ENCODE results near the gene UBE2K. TPM values are rescaled to one million over a fixed set of nuclear protein-coding genes. Genes with fewer than 3 reads are reported as not detected.

Gene UBE2K
- total and polyA plus RNA-seq, 9 donors = 14.5 to 63.8 (median 52.2) TPM

GRCh38 chr4:39710098-39710896, 12.4 kb downstream of the UBE2K start:
- Histone ChIP-seq H3K4me3 (no peak overlapping the region), H3K27me3 (no peaks in the 10 kb centered on the region), H3K4me1 (ENCODE audit: insufficient read depth) (peaks cover 3% of the 10 kb centered on the region), H3K27ac (no peak overlapping the region), H3K36me3 (no peaks in the 10 kb centered on the region), H3K9me3 (no peaks in the 10 kb centered on the region)
- WGBS, 3 donors = 69 to 80% (median 75%) methylated on average over 3 of the region's 3 CpGs
- TF ChIP-seq EP300 (IDR thresholded peaks at IDR 0.05) = no peak
- no peak for TF ChIP-seq POLR2A (IDR thresholded peaks at IDR 0.05)
- TF ChIP-seq CTCF (IDR thresholded peaks at IDR 0.05) = no peak
- intact Hi-C loops (cut with DNase I) = no loop called here
- no peak for DNase-seq

- intact Hi-C loops (cut with DNase I) = no loop called here
- WGBS, 3 donors = 91 to 94% (median 92%) methylated on average over 17 of the region's 17 CpGs
- no peak for DNase-seq
- no peaks in the 10 kb centered on the region for H3K27me3 ChIP-seq
- H3K27ac ChIP-seq = no peak overlapping the region
- H3K9me3 ChIP-seq = no peaks in the 10 kb centered on the region
- H3K4me1 ChIP-seq (ENCODE audit: insufficient read depth) = peaks cover 1% of the 10 kb centered on the region
- no peak overlapping the region for H3K4me3 ChIP-seq
- TF ChIP-seq EP300 (IDR thresholded peaks at IDR 0.05) = no peak
- TF ChIP-seq CTCF (IDR thresholded peaks at IDR 0.05) = no peak
- TF ChIP-seq POLR2A (IDR thresholded peaks at IDR 0.05) = no peak
- H3K36me3 ChIP-seq = no peaks in the 10 kb centered on the region
Measured at GRCh38 chr4:39712819-39713607, 15.1 kb downstream of the UBE2K start.

- no peak overlapping the region for H3K4me3 ChIP-seq
- intact Hi-C loops (cut with DNase I) = no loop called here
- no peak for TF ChIP-seq EP300 (IDR thresholded peaks at IDR 0.05)
- no peak for TF ChIP-seq POLR2A (IDR thresholded peaks at IDR 0.05)
- TF ChIP-seq CTCF (IDR thresholded peaks at IDR 0.05) = no peak
- no peaks in the 10 kb centered on the region for H3K9me3 ChIP-seq
- DNase-seq = no peak
- H3K4me1 ChIP-seq (ENCODE audit: insufficient read depth) = peaks cover 1% of the 10 kb centered on the region
- WGBS, 3 donors = 6 to 11% (median 9%) methylated on average over 1 of the region's 1 CpG
- H3K27me3 ChIP-seq = no peaks in the 10 kb centered on the region
- no peaks in the 10 kb centered on the region for H3K36me3 ChIP-seq
- no peak overlapping the region for H3K27ac ChIP-seq
Measured at GRCh38 chr4:39713691-39714090, 15.8 kb downstream of the UBE2K start.

GRCh38 chr4:39714166-39714565, 16.2 kb downstream of the UBE2K start:
- TF ChIP-seq EP300 (IDR thresholded peaks at IDR 0.05) (no peak), CTCF (IDR thresholded peaks at IDR 0.05) (no peak), POLR2A (IDR thresholded peaks at IDR 0.05) (no peak)
- peaks cover under 1% of the 10 kb centered on the region for H3K4me1 ChIP-seq (ENCODE audit: insufficient read depth)
- H3K27ac ChIP-seq = no peak overlapping the region

More at GRCh38 chr4:39714166-39714565, 16.2 kb downstream of the UBE2K start:
- no peak overlapping the region for H3K4me3 ChIP-seq
- no peak for DNase-seq
- H3K9me3 ChIP-seq = no peaks in the 10 kb centered on the region
- no peaks in the 10 kb centered on the region for H3K36me3 ChIP-seq
- intact Hi-C loops (cut with DNase I) = no loop called here
- H3K27me3 ChIP-seq = no peaks in the 10 kb centered on the region
- 76 to 78% (median 78%) methylated on average over 3 of the region's 3 CpGs for WGBS, 3 donors
